Fibroblast of mammary gland (primary cell): Measurements from ENCODE around the gene SKIC8.

Source experiments
- DNase-seq: peaks from one replicate; pipeline ENCODE4 v3.0.0-alpha.2; 2010; ENCODE audit warnings: low read depth
- H3K4me3 ChIP-seq: 2 replicates; pipeline ENCODE4 v1.5.1; 2011; ENCODE audit warnings: low read depth, mild to moderate bottlenecking, low read length, moderate library complexity; ENCODE audit not compliant: control insufficient read depth
- TF ChIP-seq, protein P1 (sequence below): conservative IDR thresholded peaks from 2 replicates; pipeline ENCODE4 v1.5.1; 2011; ENCODE audit warnings: low read depth, low read length, inconsistent platforms; ENCODE audit not compliant: control insufficient read depth, insufficient read depth

Gene SKIC8

DNA sequence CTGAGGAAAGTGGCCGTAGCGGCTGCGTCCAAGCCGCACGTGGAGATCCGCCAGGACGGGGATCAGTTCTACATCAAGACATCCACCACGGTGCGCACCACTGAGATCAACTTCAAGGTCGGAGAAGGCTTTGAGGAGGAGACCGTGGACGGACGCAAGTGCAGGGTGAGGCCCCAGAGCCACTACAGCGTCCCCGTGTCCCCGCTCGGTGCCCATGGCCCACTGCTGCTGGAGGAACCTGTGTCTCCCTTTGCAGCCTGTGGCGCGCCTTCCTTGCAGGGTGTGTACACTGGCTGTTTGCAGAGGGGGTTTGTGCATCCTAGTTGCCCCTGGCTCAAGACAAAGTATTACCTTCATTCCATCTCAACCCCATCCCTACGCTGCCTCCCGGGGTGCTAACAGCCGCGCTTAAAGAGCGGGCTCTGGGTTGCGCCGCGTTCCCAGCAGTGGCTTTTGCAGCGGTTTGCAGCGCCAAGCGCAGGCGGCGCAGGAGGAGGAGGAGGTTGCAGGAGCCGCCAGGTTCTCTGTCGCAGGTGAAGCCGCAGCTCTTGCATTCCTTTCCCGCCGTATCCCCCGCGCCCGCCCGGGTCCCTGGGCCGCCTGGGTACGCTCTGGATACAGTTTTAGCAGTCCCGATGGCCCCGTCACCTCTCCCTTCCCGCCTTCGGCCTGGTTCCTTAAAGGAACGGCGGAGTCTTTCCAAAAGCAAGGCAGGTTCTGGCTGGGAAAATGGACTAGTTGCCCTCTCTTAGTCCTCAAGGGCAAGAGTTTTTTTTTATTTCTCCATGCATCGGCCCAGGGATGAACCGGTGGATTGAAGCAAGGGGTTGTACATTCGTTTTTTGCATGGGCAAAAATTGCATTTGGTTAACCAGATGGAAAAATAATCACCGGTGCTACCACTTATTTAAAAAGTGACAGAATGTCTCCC lies 41.9 kb upstream of the SKIC8 start:
- DNase-seq, result no peak
- H3K4me3 ChIP-seq, result no peak overlapping the region
- TF ChIP-seq, protein P1, sequence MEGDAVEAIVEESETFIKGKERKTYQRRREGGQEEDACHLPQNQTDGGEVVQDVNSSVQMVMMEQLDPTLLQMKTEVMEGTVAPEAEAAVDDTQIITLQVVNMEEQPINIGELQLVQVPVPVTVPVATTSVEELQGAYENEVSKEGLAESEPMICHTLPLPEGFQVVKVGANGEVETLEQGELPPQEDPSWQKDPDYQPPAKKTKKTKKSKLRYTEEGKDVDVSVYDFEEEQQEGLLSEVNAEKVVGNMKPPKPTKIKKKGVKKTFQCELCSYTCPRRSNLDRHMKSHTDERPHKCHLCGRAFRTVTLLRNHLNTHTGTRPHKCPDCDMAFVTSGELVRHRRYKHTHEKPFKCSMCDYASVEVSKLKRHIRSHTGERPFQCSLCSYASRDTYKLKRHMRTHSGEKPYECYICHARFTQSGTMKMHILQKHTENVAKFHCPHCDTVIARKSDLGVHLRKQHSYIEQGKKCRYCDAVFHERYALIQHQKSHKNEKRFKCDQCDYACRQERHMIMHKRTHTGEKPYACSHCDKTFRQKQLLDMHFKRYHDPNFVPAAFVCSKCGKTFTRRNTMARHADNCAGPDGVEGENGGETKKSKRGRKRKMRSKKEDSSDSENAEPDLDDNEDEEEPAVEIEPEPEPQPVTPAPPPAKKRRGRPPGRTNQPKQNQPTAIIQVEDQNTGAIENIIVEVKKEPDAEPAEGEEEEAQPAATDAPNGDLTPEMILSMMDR, result no peak

DNA sequence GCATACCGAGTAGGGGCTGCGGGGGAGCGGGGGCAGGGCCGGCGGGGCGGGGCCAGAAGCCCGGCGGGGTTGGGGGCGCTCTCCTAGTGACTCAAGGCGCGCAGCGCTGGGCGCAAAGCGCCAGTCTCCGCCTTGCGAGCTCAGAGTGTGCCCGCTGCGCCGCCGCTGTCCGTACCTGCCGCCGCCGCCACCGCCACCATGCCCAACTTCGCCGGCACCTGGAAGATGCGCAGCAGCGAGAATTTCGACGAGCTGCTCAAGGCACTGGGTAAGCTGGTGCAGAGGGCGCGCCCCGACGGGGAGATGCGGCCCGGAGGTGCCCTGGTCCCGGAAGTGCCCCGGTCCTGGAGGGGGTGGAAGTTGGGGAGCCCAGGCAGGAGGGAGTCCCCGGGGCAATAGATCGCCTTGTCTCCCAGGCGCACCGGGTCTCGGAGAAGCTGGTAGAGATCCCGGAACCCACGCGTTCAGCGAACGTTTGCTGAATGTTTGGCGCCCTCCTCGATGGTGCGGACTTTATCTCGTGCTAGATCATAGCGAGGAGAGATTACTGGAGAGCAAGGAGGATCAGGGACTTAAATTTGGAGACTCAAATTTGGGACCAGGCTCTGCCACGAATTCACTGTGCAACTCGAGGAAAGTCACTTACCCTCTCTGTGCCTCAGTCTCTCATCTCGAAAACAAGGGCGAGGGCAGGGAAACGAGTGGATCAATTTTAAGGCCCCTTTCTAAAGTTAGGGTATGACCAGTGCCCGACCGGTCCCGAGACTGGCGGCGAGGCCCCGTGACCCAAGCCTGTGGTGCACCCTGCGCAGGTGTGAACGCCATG lies 41.0 kb upstream of the SKIC8 start, which contains the start of gene CRABP1:
CRABP1 (plus strand) TSS at position 123 of the 826 bp plus-strand sequence; CDS start at position 199, 76 bp downstream.
- TF ChIP-seq, protein P1, result no peak
- no peak within 1 kb of the TSS for H3K4me3 ChIP-seq
- DNase-seq, result no peak

DNA sequence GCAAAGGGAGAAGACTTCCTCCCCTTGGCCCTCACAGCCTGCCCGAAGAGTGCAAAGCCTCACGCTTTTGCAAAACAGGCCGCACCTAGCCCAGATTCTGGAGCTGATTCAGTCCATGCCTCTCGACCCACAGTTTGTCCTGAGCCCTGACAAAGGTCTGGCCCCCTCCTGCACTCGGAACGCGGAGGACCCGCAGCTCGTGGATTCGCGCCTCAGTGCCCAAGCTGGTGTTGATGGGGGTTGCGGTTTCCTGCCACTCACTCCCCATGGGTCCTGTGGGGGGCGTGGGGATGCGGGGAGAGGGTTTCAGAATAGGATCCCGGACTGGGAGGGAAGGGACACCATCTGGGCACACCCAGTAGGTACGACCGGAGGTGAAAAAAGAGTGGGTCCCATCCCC lies 40.1 kb upstream of the SKIC8 start:
- no peak for DNase-seq
- TF ChIP-seq, protein P1, result no peak

DNA sequence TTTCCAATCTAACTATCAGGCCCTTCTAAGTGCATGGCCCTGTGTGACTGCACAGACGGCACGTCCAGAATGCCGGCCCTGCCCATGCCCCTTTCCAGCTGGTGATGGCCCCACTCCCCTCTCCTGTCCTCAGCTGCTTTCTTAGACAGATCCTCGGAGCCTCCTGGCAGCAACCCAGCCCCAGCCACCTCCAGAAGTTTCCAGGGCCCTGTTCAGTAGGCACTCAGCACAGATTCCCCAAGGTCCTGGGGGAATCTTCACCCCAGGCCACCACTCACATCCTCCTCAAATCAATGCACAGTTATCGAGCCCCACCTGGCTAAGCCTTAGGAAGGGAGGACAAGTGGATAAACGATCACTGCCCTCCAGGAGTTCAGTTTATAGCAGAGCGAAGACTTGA lies 39.4 kb upstream of the SKIC8 start:
- H3K4me3 ChIP-seq, result no peak overlapping the region
- TF ChIP-seq, protein P1, result no peak
- DNase-seq, result no peak

More for the DNA sequence above, 40.1 kb upstream of the SKIC8 start:
- H3K4me3 ChIP-seq, result no peak overlapping the region

DNA sequence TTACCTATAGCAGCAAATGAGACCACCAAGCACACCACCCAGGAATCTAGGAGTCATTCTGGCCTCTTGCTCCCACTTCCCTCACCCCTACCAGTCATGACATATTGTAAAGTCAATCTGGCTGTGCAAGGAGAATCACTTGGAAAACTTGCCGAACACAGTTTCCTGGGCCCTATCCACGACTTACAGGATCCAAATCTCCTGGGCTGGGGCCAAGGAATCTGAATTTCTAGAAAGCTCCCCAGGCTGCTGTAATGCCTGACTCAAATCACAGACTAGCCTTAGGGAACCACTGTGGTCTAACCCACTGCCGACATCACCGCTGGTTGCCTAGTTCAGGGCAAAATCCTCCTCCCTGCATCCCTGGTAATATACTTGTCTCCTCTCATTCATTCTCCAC lies 36.6 kb upstream of the SKIC8 start:
- DNase-seq, result no peak
- no peak overlapping the region for H3K4me3 ChIP-seq
- TF ChIP-seq, protein P1, result no peak

DNA sequence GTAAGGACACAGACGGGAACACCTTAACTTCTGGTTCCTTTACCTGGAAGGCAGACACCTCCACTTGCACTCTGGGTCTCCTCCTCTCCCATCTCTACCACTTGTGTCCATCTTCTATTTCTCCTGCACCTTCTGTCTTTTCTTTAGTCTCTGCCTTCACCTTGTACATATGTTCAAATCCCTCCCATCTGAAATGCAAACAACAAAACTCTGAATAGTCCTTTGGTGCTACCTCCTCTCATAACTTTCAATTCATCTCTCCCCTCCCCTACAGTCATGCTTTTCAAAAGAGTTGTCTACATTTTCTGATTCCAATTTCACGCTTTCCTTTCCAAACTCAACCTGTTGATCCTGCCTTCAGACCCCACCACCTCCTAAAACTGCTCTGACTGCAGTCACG lies 35.4 kb upstream of the SKIC8 start:
- H3K4me3 ChIP-seq, result no peak overlapping the region
- TF ChIP-seq, protein P1, result no peak
- DNase-seq, result no peak
